Erythroblast (primary cell): Measurements from ENCODE around the gene PTRH2.
"Not testable (repeated sequence)": the region's sequence is repeated elsewhere in the genome, so short reads cannot be mapped to it uniquely, and the experiment has no call there.

ENCODE experiments used
- DNase-seq, 2 experiments: peaks; one replicate each; lab custom pipeline; 2025; lab: John Stamatoyannopoulos, UW
- GATA1 ChIP-seq: IDR thresholded peaks from 2 replicates; pipeline ENCODE4 v1.6.1; 2011; ENCODE audit warnings: low read depth, mild to moderate bottlenecking, control low read depth, low read length, moderate library complexity
- POLR2A ChIP-seq: IDR thresholded peaks from 2 replicates; pipeline ENCODE4 v1.6.1; 2011; ENCODE audit warnings: mild to moderate bottlenecking, low read length

Gene PTRH2

GRCh38 chr17:59707149-59707970 is at the start of gene PTRH2, which contains the start of gene VMP1:
PTRH2 (minus strand) TSS chr17:59707430; CDS start chr17:59697978, 9,452 bp downstream.
VMP1 (plus strand) TSS chr17:59707654; CDS start chr17:59731447, 23,793 bp downstream.
- no peak for TF ChIP-seq GATA1
- TF ChIP-seq POLR2A: peak; percentile 98

GRCh38 chr17:59756236-59756818 is 49.1 kb upstream of the PTRH2 start:
- TF ChIP-seq GATA1 (no peak), POLR2A (no peak)
- no peak for DNase-seq

More at GRCh38 chr17:59707149-59707970, at the start of gene PTRH2, which contains the start of gene VMP1:
- peak; percentile 99 for DNase-seq

- DNase-seq: not testable (repeated sequence)
Observed at GRCh38 chr17:59755069-59755468, 47.8 kb upstream of the PTRH2 start.

GRCh38 chr17:59754552-59754951 is 47.3 kb upstream of the PTRH2 start:
- TF ChIP-seq POLR2A: no peak
- TF ChIP-seq GATA1: no peak
- DNase-seq: peak in 1 of 2 experiments; percentile 39

GRCh38 chr17:59753522-59754467 is 46.6 kb upstream of the PTRH2 start:
- TF ChIP-seq GATA1: no peak
- no peak for TF ChIP-seq POLR2A
- DNase-seq: peak; percentile 85 to 92

GRCh38 chr17:59752922-59753321 is 45.7 kb upstream of the PTRH2 start:
- TF ChIP-seq POLR2A (no peak), GATA1 (no peak)
- no peak for DNase-seq

GRCh38 chr17:59752446-59752845 is 45.2 kb upstream of the PTRH2 start:
- no peak for DNase-seq
- TF ChIP-seq POLR2A: no peak
- TF ChIP-seq GATA1: no peak

- no peak for DNase-seq
Observed at GRCh38 chr17:59751955-59752413, 44.8 kb upstream of the PTRH2 start.

GRCh38 chr17:59748591-59748990 is 41.4 kb upstream of the PTRH2 start:
- no peak for TF ChIP-seq POLR2A
- TF ChIP-seq GATA1: no peak
- no peak for DNase-seq

More at GRCh38 chr17:59751955-59752413, 44.8 kb upstream of the PTRH2 start:
- TF ChIP-seq POLR2A: no peak
- TF ChIP-seq GATA1: no peak

GRCh38 chr17:59746849-59747445 is 39.7 kb upstream of the PTRH2 start:
- peak; percentile 56 to 67 for DNase-seq
- no peak for TF ChIP-seq GATA1
- TF ChIP-seq POLR2A: no peak

- DNase-seq: no peak
- TF ChIP-seq POLR2A (no peak), GATA1 (no peak)
Observed at GRCh38 chr17:59745040-59745439, 37.8 kb upstream of the PTRH2 start.

- TF ChIP-seq GATA1 (no peak), POLR2A (no peak)
- DNase-seq: no peak
Observed at GRCh38 chr17:59743842-59744241, 36.6 kb upstream of the PTRH2 start.

- no peak for TF ChIP-seq POLR2A
- no peak for TF ChIP-seq GATA1
- DNase-seq: no peak
Observed at GRCh38 chr17:59737324-59737723, 30.1 kb upstream of the PTRH2 start.
